ENCODE data around the gene ATXN3. TPM values are rescaled to one million over a fixed set of nuclear protein-coding genes. Genes with fewer than 3 reads are reported as not detected.

The ATXN3 gene
- polyA plus RNA-seq, 2 donors: 12.0 to 12.7 TPM

GRCh38 chr14:92040431-92041051 lies 65.8 kb downstream of the ATXN3 start:
- peak overlapping the region; percentile 91 to 97 for H3K27ac ChIP-seq (ENCODE audit: low read depth in 2 of 2, low read length in 1 of 2)
- H3K9me3 ChIP-seq (ENCODE audit: control insufficient read depth in 2 of 2, insufficient read depth in 1 of 2, low read depth in 1 of 2, low read length in 1 of 2): no peaks in the 10 kb centered on the region
- H3K4me1 ChIP-seq (ENCODE audit: control insufficient read depth in 2 of 2, insufficient read depth in 2 of 2, low read length in 1 of 2): peaks cover 2 to 4% of the 10 kb centered on the region in 2 donors
- no peaks in the 10 kb centered on the region for H3K36me3 ChIP-seq (ENCODE audit: control insufficient read depth in 2 of 2, insufficient read depth in 2 of 2, low read length in 1 of 2)
- WGBS, 2 donors: 0 to 1% methylated on average over 13 of the region's 13 CpGs
- H3K4me3 ChIP-seq (ENCODE audit: low read depth in 1 of 2, low read length in 2 of 2): peak overlapping the region; percentile 69 to 88
- H3K27me3 ChIP-seq (ENCODE audit: control insufficient read depth in 1 of 2, insufficient read depth in 2 of 2, low read length in 2 of 2): no peaks in the 10 kb centered on the region

DNA sequence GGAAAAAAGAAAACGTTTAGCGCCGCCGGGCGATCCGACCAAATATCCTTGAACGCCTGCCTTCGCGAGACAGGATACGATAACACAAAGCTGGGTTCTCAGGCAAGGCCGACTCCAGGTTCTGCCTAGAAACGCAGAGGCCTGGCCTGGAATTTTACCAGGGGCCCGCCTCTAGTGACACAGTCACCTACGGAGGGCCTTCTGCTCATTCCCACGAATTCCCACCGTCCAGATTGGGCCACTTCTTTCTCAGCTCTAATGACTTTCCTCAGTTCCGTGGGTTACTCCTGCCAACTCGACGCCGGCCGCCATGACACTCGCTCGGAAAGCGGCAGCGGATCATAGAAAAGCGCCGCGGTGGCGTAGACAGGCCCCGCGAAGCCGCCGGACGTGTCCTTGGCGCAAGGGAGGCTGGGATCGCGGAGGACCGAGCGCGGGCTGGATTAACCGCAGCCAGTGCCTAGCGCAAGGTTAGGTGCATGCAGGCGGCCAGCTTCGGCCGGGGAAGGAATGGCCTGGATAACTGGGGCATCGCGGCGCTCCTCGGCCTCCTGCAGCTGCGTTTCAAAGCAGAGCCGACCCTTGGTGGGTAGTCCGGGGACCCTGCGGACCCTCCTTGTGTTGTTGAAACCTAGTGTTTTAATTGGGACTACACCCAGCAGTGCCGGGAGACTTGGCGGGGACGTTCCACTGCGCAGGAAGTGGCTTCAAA lies 66.5 kb downstream of the ATXN3 start, which contains the start of gene TRIP11:
Gene TRIP11 (minus strand): TSS at position 341 of the 712 bp plus-strand sequence. CDS start 374 bp downstream, outside the sequence.
- Histone ChIP-seq H3K36me3 (ENCODE audit: control insufficient read depth in 2 of 2, insufficient read depth in 2 of 2, low read length in 1 of 2) (no peaks in the 10 kb centered on the region), H3K4me1 (ENCODE audit: control insufficient read depth in 2 of 2, insufficient read depth in 2 of 2, low read length in 1 of 2) (peaks cover 2 to 4% of the 10 kb centered on the region in 2 donors), H3K27ac (ENCODE audit: low read depth in 2 of 2, low read length in 1 of 2) (peak within 1 kb of the TSS; percentile 91 to 97), H3K4me3 (ENCODE audit: low read depth in 1 of 2, low read length in 2 of 2) (peak within 1 kb of the TSS; percentile 69 to 88), H3K9me3 (ENCODE audit: control insufficient read depth in 2 of 2, insufficient read depth in 1 of 2, low read depth in 1 of 2, low read length in 1 of 2) (no peaks in the 10 kb centered on the region), H3K27me3 (ENCODE audit: control insufficient read depth in 1 of 2, insufficient read depth in 2 of 2, low read length in 2 of 2) (no peaks in the 10 kb centered on the region)
- 0% methylated on average over 57 of the region's 57 CpGs for WGBS, 2 donors

DNA sequence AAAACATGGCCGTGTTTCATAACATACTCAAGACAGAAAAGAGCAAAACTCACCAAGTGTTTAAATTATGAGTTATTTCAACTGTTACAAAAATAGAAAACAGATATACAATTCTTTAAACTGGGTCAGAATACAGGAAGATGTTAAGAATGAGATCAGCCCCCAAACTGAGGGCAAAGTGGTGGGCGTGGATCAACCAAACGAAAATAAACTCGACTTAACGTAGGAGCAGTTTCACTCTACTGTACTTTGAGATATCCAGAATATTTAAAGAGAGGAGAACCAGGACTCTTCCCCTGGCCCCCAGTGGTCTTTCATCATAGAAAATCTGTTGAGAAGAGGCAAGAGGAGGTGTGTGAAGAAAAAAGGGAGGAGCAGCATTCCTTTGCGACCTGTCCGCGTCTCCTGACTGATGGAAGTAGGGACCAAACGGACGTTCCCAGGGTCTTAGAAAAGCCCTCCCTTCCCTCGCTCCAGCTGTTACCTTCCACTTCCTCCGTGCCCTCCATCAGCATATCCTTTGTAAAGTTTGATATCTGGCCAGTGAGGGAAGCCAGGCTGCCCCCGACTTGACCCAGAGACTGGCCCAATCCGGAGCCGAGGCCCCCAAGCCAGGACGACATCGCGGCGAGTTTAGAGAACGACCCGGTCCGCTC lies 67.2 kb downstream of the ATXN3 start:
- 1% methylated on average over 22 of the region's 22 CpGs for WGBS, 2 donors

DNA sequence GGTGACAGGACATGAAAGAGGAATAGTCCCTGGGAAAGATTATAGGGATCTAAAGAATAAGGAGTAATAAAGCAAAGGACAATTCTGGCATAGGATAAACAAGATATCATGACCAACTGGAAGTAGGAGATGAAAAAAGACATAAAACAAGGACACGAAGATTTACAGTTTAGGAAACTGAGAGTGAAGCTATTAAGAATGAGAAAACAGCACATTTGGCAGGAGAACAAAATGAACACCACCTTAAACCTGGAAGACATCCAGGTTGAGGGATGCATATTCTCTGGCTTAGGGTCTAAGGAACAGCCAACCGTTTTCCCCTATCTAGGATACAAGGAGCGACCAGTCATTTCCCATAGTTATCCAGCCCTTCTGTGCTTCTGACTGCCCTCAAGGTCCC lies 68.4 kb downstream of the ATXN3 start:
- H3K27ac ChIP-seq (ENCODE audit: low read depth in 2 of 2, low read length in 1 of 2): no peak overlapping the region
- no peaks in the 10 kb centered on the region for H3K27me3 ChIP-seq (ENCODE audit: control insufficient read depth in 1 of 2, insufficient read depth in 2 of 2, low read length in 2 of 2)
- peak overlapping the region in 1 of 2 donors; percentile 88 for H3K4me3 ChIP-seq (ENCODE audit: low read depth in 1 of 2, low read length in 2 of 2)
- H3K36me3 ChIP-seq (ENCODE audit: control insufficient read depth in 2 of 2, insufficient read depth in 2 of 2, low read length in 1 of 2): peaks cover 0 to 3% of the 10 kb centered on the region in 2 donors
- H3K4me1 ChIP-seq (ENCODE audit: control insufficient read depth in 2 of 2, insufficient read depth in 2 of 2, low read length in 1 of 2): peaks cover 2 to 8% of the 10 kb centered on the region in 2 donors
- H3K9me3 ChIP-seq (ENCODE audit: control insufficient read depth in 2 of 2, insufficient read depth in 1 of 2, low read depth in 1 of 2, low read length in 1 of 2): no peaks in the 10 kb centered on the region
- WGBS, 2 donors: 23 to 51% methylated on average over 3 of the region's 3 CpGs

More for the DNA sequence above, 67.2 kb downstream of the ATXN3 start:
- H3K27me3 ChIP-seq (ENCODE audit: control insufficient read depth in 1 of 2, insufficient read depth in 2 of 2, low read length in 2 of 2): no peaks in the 10 kb centered on the region
- H3K4me1 ChIP-seq (ENCODE audit: control insufficient read depth in 2 of 2, insufficient read depth in 2 of 2, low read length in 1 of 2): peaks cover 2 to 8% of the 10 kb centered on the region in 2 donors
- no peaks in the 10 kb centered on the region for H3K9me3 ChIP-seq (ENCODE audit: control insufficient read depth in 2 of 2, insufficient read depth in 1 of 2, low read depth in 1 of 2, low read length in 1 of 2)
- peak overlapping the region; percentile 91 to 97 for H3K27ac ChIP-seq (ENCODE audit: low read depth in 2 of 2, low read length in 1 of 2)
- peak overlapping the region; percentile 69 to 88 for H3K4me3 ChIP-seq (ENCODE audit: low read depth in 1 of 2, low read length in 2 of 2)
- H3K36me3 ChIP-seq (ENCODE audit: control insufficient read depth in 2 of 2, insufficient read depth in 2 of 2, low read length in 1 of 2): peaks cover 0 to 3% of the 10 kb centered on the region in 2 donors

DNA sequence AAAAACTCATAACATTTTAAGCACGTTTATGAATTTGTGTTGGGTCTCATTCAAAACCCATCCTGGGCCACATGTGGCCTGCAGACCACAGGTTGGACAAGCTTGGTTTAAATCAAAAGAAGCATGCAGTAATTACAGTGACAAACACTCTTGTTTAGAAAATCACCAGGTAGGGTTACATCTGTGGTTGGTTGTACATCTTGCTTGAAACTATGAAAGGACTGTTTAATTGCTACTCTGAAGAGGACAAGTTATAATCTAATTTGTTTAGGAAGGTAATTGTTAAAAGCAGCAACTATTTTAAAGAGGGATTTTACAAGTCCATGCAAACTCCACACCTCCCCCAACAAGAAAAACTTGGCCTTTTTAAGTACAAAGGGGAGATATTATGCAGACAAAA lies 70.5 kb downstream of the ATXN3 start:
- Histone ChIP-seq H3K27ac (ENCODE audit: low read depth in 2 of 2, low read length in 1 of 2) (peak overlapping the region in 1 of 2 donors; percentile 10), H3K27me3 (ENCODE audit: control insufficient read depth in 1 of 2, insufficient read depth in 2 of 2, low read length in 2 of 2) (no peaks in the 10 kb centered on the region), H3K4me1 (ENCODE audit: control insufficient read depth in 2 of 2, insufficient read depth in 2 of 2, low read length in 1 of 2) (peaks cover 2 to 8% of the 10 kb centered on the region in 2 donors), H3K9me3 (ENCODE audit: control insufficient read depth in 2 of 2, insufficient read depth in 1 of 2, low read depth in 1 of 2, low read length in 1 of 2) (no peaks in the 10 kb centered on the region), H3K36me3 (ENCODE audit: control insufficient read depth in 2 of 2, insufficient read depth in 2 of 2, low read length in 1 of 2) (peaks cover 0 to 3% of the 10 kb centered on the region in 2 donors), H3K4me3 (ENCODE audit: low read depth in 1 of 2, low read length in 2 of 2) (no peak overlapping the region)
- 31 to 52% methylated on average over 1 of the region's 1 CpG for WGBS, 2 donors

GRCh38 chr14:92033906-92034687 lies 72.3 kb downstream of the ATXN3 start:
- WGBS, 2 donors: 73 to 94% methylated on average over 11 of the region's 11 CpGs
- Histone ChIP-seq H3K27me3 (ENCODE audit: control insufficient read depth in 1 of 2, insufficient read depth in 2 of 2, low read length in 2 of 2) (no peaks in the 10 kb centered on the region), H3K4me3 (ENCODE audit: low read depth in 1 of 2, low read length in 2 of 2) (no peak overlapping the region), H3K27ac (ENCODE audit: low read depth in 2 of 2, low read length in 1 of 2) (no peak overlapping the region), H3K9me3 (ENCODE audit: control insufficient read depth in 2 of 2, insufficient read depth in 1 of 2, low read depth in 1 of 2, low read length in 1 of 2) (no peaks in the 10 kb centered on the region), H3K36me3 (ENCODE audit: control insufficient read depth in 2 of 2, insufficient read depth in 2 of 2, low read length in 1 of 2) (peaks cover 0 to 3% of the 10 kb centered on the region in 2 donors), H3K4me1 (ENCODE audit: control insufficient read depth in 2 of 2, insufficient read depth in 2 of 2, low read length in 1 of 2) (peaks cover 2 to 6% of the 10 kb centered on the region in 2 donors)

DNA sequence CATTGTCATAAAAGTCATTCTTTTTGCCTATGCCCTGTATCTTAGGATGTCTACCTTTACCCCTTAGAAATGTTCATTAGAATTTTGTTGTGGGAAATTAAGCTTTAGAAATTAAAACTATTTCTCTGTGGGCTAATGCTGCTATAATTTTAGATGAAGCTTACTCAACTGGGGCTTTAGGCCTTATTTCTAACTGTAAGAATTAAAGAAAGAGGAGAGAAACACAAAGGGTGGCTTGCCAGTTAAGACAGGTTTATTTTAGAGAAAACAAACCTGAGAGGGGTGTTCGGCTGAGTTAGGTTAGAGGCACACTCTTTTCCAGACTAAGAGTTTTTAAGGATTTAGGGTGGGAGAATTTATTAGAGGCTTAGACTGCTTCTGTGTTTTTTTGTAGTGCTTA lies 72.9 kb downstream of the ATXN3 start:
- no peak overlapping the region for H3K27ac ChIP-seq (ENCODE audit: low read depth in 2 of 2, low read length in 1 of 2)
- 81 to 96% methylated on average over 1 of the region's 1 CpG for WGBS, 2 donors
- H3K36me3 ChIP-seq (ENCODE audit: control insufficient read depth in 2 of 2, insufficient read depth in 2 of 2, low read length in 1 of 2): peaks cover 0 to 3% of the 10 kb centered on the region in 2 donors
- H3K27me3 ChIP-seq (ENCODE audit: control insufficient read depth in 1 of 2, insufficient read depth in 2 of 2, low read length in 2 of 2): no peaks in the 10 kb centered on the region
- H3K4me3 ChIP-seq (ENCODE audit: low read depth in 1 of 2, low read length in 2 of 2): no peak overlapping the region
- peaks cover 2 to 6% of the 10 kb centered on the region in 2 donors for H3K4me1 ChIP-seq (ENCODE audit: control insufficient read depth in 2 of 2, insufficient read depth in 2 of 2, low read length in 1 of 2)
- no peaks in the 10 kb centered on the region for H3K9me3 ChIP-seq (ENCODE audit: control insufficient read depth in 2 of 2, insufficient read depth in 1 of 2, low read depth in 1 of 2, low read length in 1 of 2)

GRCh38 chr14:92026548-92027190 lies 79.7 kb downstream of the ATXN3 start:
- Histone ChIP-seq H3K4me3 (ENCODE audit: low read depth in 1 of 2, low read length in 2 of 2) (no peak overlapping the region), H3K4me1 (ENCODE audit: control insufficient read depth in 2 of 2, insufficient read depth in 2 of 2, low read length in 1 of 2) (no peaks in the 10 kb centered on the region), H3K9me3 (ENCODE audit: control insufficient read depth in 2 of 2, insufficient read depth in 1 of 2, low read depth in 1 of 2, low read length in 1 of 2) (no peaks in the 10 kb centered on the region), H3K36me3 (ENCODE audit: control insufficient read depth in 2 of 2, insufficient read depth in 2 of 2, low read length in 1 of 2) (peaks cover 2 to 3% of the 10 kb centered on the region in 2 donors), H3K27me3 (ENCODE audit: control insufficient read depth in 1 of 2, insufficient read depth in 2 of 2, low read length in 2 of 2) (no peaks in the 10 kb centered on the region), H3K27ac (ENCODE audit: low read depth in 2 of 2, low read length in 1 of 2) (no peak overlapping the region)
- WGBS, 2 donors: 88% methylated on average over 21 of the region's 21 CpGs

DNA sequence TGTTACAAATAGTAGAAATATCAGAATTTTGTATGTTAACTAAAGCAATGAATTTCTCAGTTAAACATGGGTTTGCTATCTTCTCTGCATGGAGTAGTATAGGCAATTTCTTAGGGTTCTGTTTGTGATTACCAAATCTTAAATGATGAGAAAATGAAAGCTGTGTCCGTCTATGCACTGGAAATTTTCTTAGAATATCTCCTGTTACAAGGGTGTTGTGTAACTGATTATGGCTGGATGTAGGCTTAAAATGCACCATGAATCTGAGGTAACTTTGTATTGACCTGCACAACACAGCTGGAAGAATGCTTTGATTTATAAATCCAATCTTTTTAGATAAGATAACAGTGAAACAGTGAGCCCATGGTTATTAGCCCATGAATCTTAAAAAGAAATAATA lies 84.3 kb downstream of the ATXN3 start:
- H3K36me3 ChIP-seq (ENCODE audit: control insufficient read depth in 2 of 2, insufficient read depth in 2 of 2, low read length in 1 of 2): peaks cover 2 to 3% of the 10 kb centered on the region in 2 donors
- H3K27ac ChIP-seq (ENCODE audit: low read depth in 2 of 2, low read length in 1 of 2): no peak overlapping the region
- WGBS, 2 donors: 63 to 73% methylated on average over 1 of the region's 1 CpG

More for the DNA sequence above, 84.3 kb downstream of the ATXN3 start:
- Histone ChIP-seq H3K9me3 (ENCODE audit: control insufficient read depth in 2 of 2, insufficient read depth in 1 of 2, low read depth in 1 of 2, low read length in 1 of 2) (no peaks in the 10 kb centered on the region), H3K4me3 (ENCODE audit: low read depth in 1 of 2, low read length in 2 of 2) (no peak overlapping the region), H3K4me1 (ENCODE audit: control insufficient read depth in 2 of 2, insufficient read depth in 2 of 2, low read length in 1 of 2) (no peaks in the 10 kb centered on the region), H3K27me3 (ENCODE audit: control insufficient read depth in 1 of 2, insufficient read depth in 2 of 2, low read length in 2 of 2) (no peaks in the 10 kb centered on the region)
